ENCODE data around the gene SLC8A1. TPM values are rescaled to one million over a fixed set of nuclear protein-coding genes. Genes with fewer than 3 reads are reported as not detected.

SLC8A1 gene
- total RNA-seq, 1 experiment from 2014 or later, result 1.7 TPM

- Histone ChIP-seq H3K79me1 (ENCODE audit: insufficient read depth, low read depth, low read length, poor library complexity, severe bottlenecking) (no peaks in the 10 kb centered on the region), H2BK5ac (ENCODE audit: insufficient read length, low read length) (no peak overlapping the region), H2BK15ac (ENCODE audit: low read depth, low read length) (no peak overlapping the region), H2BK120ac (ENCODE audit: low read depth, low read length, poor library complexity, severe bottlenecking) (no peak overlapping the region), H2BK20ac (ENCODE audit: low read depth, low read length, poor library complexity, severe bottlenecking) (no peak overlapping the region), H2BK12ac (ENCODE audit: insufficient read length, low read depth, low read length) (no peak overlapping the region), H4K8ac (replicated peaks; ENCODE audit: insufficient read length, low read depth, low read length) (no peak overlapping the region), H3K4ac (ENCODE audit: low read depth, low read length) (no peak overlapping the region), H3K4me1 (ENCODE audit: insufficient read depth, low read length) (no peaks in the 10 kb centered on the region), H3K14ac (ENCODE audit: insufficient read depth, low read length) (no peak overlapping the region), H4K5ac (ENCODE audit: insufficient read length, low read depth, low read length) (no peak overlapping the region), H3T11ph (ENCODE audit: low read length) (no peak overlapping the region), H4K91ac (ENCODE audit: insufficient read length, low read depth, low read length) (no peak overlapping the region), H3K18ac (ENCODE audit: insufficient read length, low read depth, low read length) (no peak overlapping the region), H3K9ac (ENCODE audit: extremely low read depth, insufficient read length, low read length) (no peak overlapping the region), H3K79me2 (ENCODE audit: insufficient read depth, low read length) (no peaks in the 10 kb centered on the region), H2AK5ac (ENCODE audit: insufficient read length, low read length) (no peak overlapping the region), H3K4me2 (ENCODE audit: insufficient read depth, insufficient read length, low read length) (no peak overlapping the region), H2AFZ (ENCODE audit: low read length) (no peak overlapping the region), H4K20me1 (ENCODE audit: control insufficient read depth, insufficient read depth, insufficient read length) (no peaks in the 10 kb centered on the region), H3K27ac (ENCODE audit: insufficient read length, low read depth, low read length) (no peak overlapping the region), H3K56ac (ENCODE audit: insufficient read length, low read depth, low read length) (no peak overlapping the region), H3K27me3 (ENCODE audit: insufficient read depth, low read length) (no peaks in the 10 kb centered on the region), H3K23ac (ENCODE audit: insufficient read length, low read depth, low read length) (no peak overlapping the region), H3K23me2 (ENCODE audit: insufficient read length, low read depth, low read length, poor library complexity, severe bottlenecking) (no peaks in the 10 kb centered on the region), H3K9me3 (ENCODE audit: control insufficient read depth, low read depth, low read length) (no peaks in the 10 kb centered on the region)
- H3K4me1 Mint-ChIP-seq, result peaks cover 2 to 7% of the 10 kb centered on the region in 2 experiments
- no peaks in the 10 kb centered on the region for H3K36me3 Mint-ChIP-seq (ENCODE audit: insufficient read depth in 1 of 3, low read depth in 3 of 3)
- no peaks in the 10 kb centered on the region for H3K27me3 Mint-ChIP-seq (ENCODE audit: low read depth)
- no peak overlapping the region for H3K27ac Mint-ChIP-seq
- no peak overlapping the region for H3K4me3 Mint-ChIP-seq
- no CpG with 5 or more reads among the region's 1 CpG for WGBS (ENCODE audit: extremely low coverage, insufficient read length, low lambda C conversion rate)
- no peak for TF ChIP-seq CTCF (conservative IDR thresholded peaks at IDR 0.05)
- no peaks in the 10 kb centered on the region for H3K9me3 Mint-ChIP-seq
- DNase-seq, result no peak
Observed at GRCh38 chr2:40266201-40266600, 185.7 kb downstream of the SLC8A1 start.

Data from H9 (cell line).